ENCODE measurements around the gene FMNL2. TPM values are rescaled to one million over a fixed set of nuclear protein-coding genes. Genes with fewer than 3 reads are reported as not detected.

FMNL2 gene
- total RNA-seq, 1 experiment from 2014 or later: 43.1 TPM

DNA sequence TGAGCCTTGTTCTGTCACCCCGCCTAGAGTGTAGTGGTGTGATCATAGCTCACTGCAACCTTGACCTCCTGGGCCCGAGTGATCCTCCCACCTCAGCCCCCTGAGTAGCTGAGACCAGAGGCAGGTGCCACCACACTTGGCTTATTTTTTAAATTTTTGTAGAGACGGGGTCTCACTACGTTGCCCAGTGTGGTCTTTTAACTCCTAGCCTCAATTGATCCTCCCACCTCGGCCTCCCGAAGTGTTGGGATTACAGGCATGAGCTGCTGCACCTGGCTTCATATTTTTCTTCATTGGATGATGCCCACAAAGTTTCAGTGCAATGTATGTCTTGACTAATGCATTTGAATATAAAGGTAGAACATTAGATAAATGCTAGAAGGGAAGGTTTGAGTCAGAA lies 120.8 kb downstream of the FMNL2 start:
- no TSS peak for BruUV-seq (replicated peaks)
- POLR2A ChIA-PET (ENCODE audit: low non-redundant PET): no interaction called here
- CTCF ChIA-PET: no interaction called here

DNA sequence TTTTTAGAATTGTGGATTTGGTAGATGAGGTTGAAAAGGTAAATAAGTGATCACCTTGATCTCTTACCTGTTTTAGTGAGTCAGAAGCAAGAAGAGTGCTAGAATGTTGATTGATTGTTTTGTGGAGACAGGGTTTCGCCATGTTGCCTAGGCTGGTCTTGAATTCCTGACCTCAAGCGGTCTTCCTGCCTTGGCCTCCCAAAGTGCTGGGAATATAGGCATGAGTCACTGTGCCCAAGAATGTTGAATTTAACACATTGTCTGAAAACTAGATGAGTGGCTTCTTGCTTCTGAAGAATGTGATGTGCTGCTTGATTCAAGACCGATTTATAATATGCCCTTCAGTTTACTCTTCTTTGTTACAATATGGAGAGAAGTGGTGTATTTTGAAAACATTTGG lies 121.3 kb downstream of the FMNL2 start:
- POLR2A ChIA-PET (ENCODE audit: low non-redundant PET): no interaction called here
- intact Hi-C loops (cut with micrococcal nuclease; ENCODE audit: unreplicated experiment): no loop called here

More for the DNA sequence above, 120.8 kb downstream of the FMNL2 start:
- H3K4me1 ChIP-seq (ENCODE audit: insufficient read depth, low read length, poor library complexity, severe bottlenecking): peaks cover 8% of the 10 kb centered on the region
- no peaks in the 10 kb centered on the region for H3K27me3 ChIP-seq (replicated peaks; ENCODE audit: insufficient read depth, low read depth, low read length, poor library complexity)
- H3K9me3 ChIP-seq (ENCODE audit: low read depth, low read length, poor library complexity, severe bottlenecking): no peaks in the 10 kb centered on the region
- no peak overlapping the region for H3K27ac ChIP-seq (ENCODE audit: low read depth, low read length, poor library complexity, severe bottlenecking)
- TF ChIP-seq CTCF (conservative IDR thresholded peaks at IDR 0.05; ENCODE audit: low read depth, low read length) (no peak), EZH2 (IDR thresholded peaks at IDR 0.05; ENCODE audit: borderline replicate concordance, low read depth, low read length, poor library complexity, severe bottlenecking) (no peak)
- DNase-seq (ENCODE audit: low spot score): no peak
- H3K36me3 ChIP-seq (ENCODE audit: insufficient read depth, low read length, poor library complexity, severe bottlenecking): no peaks in the 10 kb centered on the region
- intact Hi-C loops (cut with micrococcal nuclease; ENCODE audit: unreplicated experiment): no loop called here
- no peak overlapping the region for H3K4me3 ChIP-seq (ENCODE audit: low read depth, low read length, poor library complexity, severe bottlenecking)

DNA sequence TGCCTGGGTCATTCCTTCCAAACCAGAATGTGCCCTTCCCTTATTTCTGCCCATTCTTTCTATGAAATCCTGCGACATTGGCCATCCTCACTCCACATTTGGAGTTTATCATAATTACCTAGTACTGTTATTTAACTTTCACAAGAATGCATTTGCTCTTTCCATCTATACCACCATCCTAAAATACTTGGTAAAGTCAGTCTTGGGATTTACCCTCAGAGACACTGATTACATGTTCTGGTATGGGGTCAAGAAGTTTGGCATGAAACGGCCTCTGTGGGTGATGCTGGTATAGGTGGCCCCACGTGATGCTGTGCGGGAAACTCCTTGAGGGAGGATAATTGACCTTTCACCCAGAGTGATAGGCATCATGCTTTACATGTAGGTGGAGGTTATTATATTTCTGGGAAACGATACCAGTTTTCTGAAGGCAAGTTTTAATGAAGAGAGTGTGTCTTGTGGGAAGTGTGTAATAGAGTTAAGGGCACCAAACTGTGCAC lies 123.5 kb downstream of the FMNL2 start:
- Histone ChIP-seq H3K27me3 (replicated peaks; ENCODE audit: insufficient read depth, low read depth, low read length, poor library complexity) (no peaks in the 10 kb centered on the region), H3K36me3 (ENCODE audit: insufficient read depth, low read length, poor library complexity, severe bottlenecking) (no peaks in the 10 kb centered on the region), H3K9me3 (ENCODE audit: low read depth, low read length, poor library complexity, severe bottlenecking) (no peaks in the 10 kb centered on the region), H3K27ac (ENCODE audit: low read depth, low read length, poor library complexity, severe bottlenecking) (no peak overlapping the region), H3K4me3 (ENCODE audit: low read depth, low read length, poor library complexity, severe bottlenecking) (no peak overlapping the region), H3K4me1 (ENCODE audit: insufficient read depth, low read length, poor library complexity, severe bottlenecking) (peaks cover 3% of the 10 kb centered on the region)
- intact Hi-C loops (cut with micrococcal nuclease; ENCODE audit: unreplicated experiment): no loop called here
- ChIA-PET POLR2A (ENCODE audit: low non-redundant PET) (no interaction called here), CTCF (no interaction called here)
- BruUV-seq (replicated peaks): no TSS peak
- no peak for TF ChIP-seq CTCF (conservative IDR thresholded peaks at IDR 0.05; ENCODE audit: low read depth, low read length)
- TF ChIP-seq EZH2 (IDR thresholded peaks at IDR 0.05; ENCODE audit: borderline replicate concordance, low read depth, low read length, poor library complexity, severe bottlenecking): no peak
- no peak for DNase-seq (ENCODE audit: low spot score)

More for the DNA sequence above, 121.3 kb downstream of the FMNL2 start:
- no TSS peak for BruUV-seq (replicated peaks)
- no peak overlapping the region for H3K27ac ChIP-seq (ENCODE audit: low read depth, low read length, poor library complexity, severe bottlenecking)
- TF ChIP-seq EZH2 (IDR thresholded peaks at IDR 0.05; ENCODE audit: borderline replicate concordance, low read depth, low read length, poor library complexity, severe bottlenecking) (no peak), CTCF (conservative IDR thresholded peaks at IDR 0.05; ENCODE audit: low read depth, low read length) (no peak)
- H3K36me3 ChIP-seq (ENCODE audit: insufficient read depth, low read length, poor library complexity, severe bottlenecking): no peaks in the 10 kb centered on the region
- CTCF ChIA-PET: no interaction called here
- H3K9me3 ChIP-seq (ENCODE audit: low read depth, low read length, poor library complexity, severe bottlenecking): no peaks in the 10 kb centered on the region
- peaks cover 8% of the 10 kb centered on the region for H3K4me1 ChIP-seq (ENCODE audit: insufficient read depth, low read length, poor library complexity, severe bottlenecking)
- H3K4me3 ChIP-seq (ENCODE audit: low read depth, low read length, poor library complexity, severe bottlenecking): no peak overlapping the region
- DNase-seq (ENCODE audit: low spot score): no peak
- no peaks in the 10 kb centered on the region for H3K27me3 ChIP-seq (replicated peaks; ENCODE audit: insufficient read depth, low read depth, low read length, poor library complexity)

Measured in A673 (cell line).